Measurements from ENCODE around the gene RNASEL. TPM values are rescaled to one million over a fixed set of nuclear protein-coding genes. Genes with fewer than 3 reads are reported as not detected.

The RNASEL gene
- polyA plus RNA-seq, 3 donors from 2014 or later, result 2.0 to 5.7 (median 2.8) TPM

- Mint-ChIP-seq H3K4me3 (peak overlapping the region in 4 of 5 donors; percentile 37 to 83 (median 72)), H3K36me3 (no peaks in the 10 kb centered on the region), H3K27me3 (ENCODE audit: low read depth in 3 of 3) (peaks cover 9 to 20% (median 19%) of the 10 kb centered on the region in 3 donors), H3K4me1 (peaks cover 14 to 19% of the 10 kb centered on the region in 2 donors), H3K27ac (peak overlapping the region in 4 of 6 donors; percentile 38 to 82 (median 60)), H3K9me3 (no peaks in the 10 kb centered on the region)
- DNase-seq, result no peak
These were observed 14.0 kb upstream of the RNASEL start for GRCh38 chr1:182602935-182603645.

GRCh38 chr1:182601913-182602312 is 12.9 kb upstream of the RNASEL start:
- H3K9me3 Mint-ChIP-seq, result no peaks in the 10 kb centered on the region
- no peaks in the 10 kb centered on the region for H3K36me3 Mint-ChIP-seq
- peaks cover 14 to 19% of the 10 kb centered on the region in 2 donors for H3K4me1 Mint-ChIP-seq
- peaks cover 9 to 18% (median 14%) of the 10 kb centered on the region in 3 donors for H3K27me3 Mint-ChIP-seq (ENCODE audit: low read depth in 3 of 3)
- no peak overlapping the region for H3K27ac Mint-ChIP-seq
- DNase-seq, result no peak
- H3K4me3 Mint-ChIP-seq, result no peak overlapping the region

- Mint-ChIP-seq H3K4me3 (no peak overlapping the region), H3K36me3 (no peaks in the 10 kb centered on the region), H3K27me3 (ENCODE audit: low read depth in 3 of 3) (peaks cover 8 to 14% (median 11%) of the 10 kb centered on the region in 3 donors), H3K27ac (no peak overlapping the region), H3K9me3 (no peaks in the 10 kb centered on the region), H3K4me1 (peaks cover 14 to 19% of the 10 kb centered on the region in 2 donors)
- DNase-seq, result peak; percentile 71 to 77 (median 73)
These were observed 12.3 kb upstream of the RNASEL start for GRCh38 chr1:182601416-182601786.

GRCh38 chr1:182600745-182601415 is 11.8 kb upstream of the RNASEL start:
- peaks cover 6 to 11% (median 9%) of the 10 kb centered on the region in 3 donors for H3K27me3 Mint-ChIP-seq (ENCODE audit: low read depth in 3 of 3)
- no peaks in the 10 kb centered on the region for H3K36me3 Mint-ChIP-seq
- H3K4me3 Mint-ChIP-seq, result no peak overlapping the region
- peaks cover 14 to 19% of the 10 kb centered on the region in 2 donors for H3K4me1 Mint-ChIP-seq
- H3K27ac Mint-ChIP-seq, result no peak overlapping the region
- DNase-seq, result no peak
- no peaks in the 10 kb centered on the region for H3K9me3 Mint-ChIP-seq

DNA sequence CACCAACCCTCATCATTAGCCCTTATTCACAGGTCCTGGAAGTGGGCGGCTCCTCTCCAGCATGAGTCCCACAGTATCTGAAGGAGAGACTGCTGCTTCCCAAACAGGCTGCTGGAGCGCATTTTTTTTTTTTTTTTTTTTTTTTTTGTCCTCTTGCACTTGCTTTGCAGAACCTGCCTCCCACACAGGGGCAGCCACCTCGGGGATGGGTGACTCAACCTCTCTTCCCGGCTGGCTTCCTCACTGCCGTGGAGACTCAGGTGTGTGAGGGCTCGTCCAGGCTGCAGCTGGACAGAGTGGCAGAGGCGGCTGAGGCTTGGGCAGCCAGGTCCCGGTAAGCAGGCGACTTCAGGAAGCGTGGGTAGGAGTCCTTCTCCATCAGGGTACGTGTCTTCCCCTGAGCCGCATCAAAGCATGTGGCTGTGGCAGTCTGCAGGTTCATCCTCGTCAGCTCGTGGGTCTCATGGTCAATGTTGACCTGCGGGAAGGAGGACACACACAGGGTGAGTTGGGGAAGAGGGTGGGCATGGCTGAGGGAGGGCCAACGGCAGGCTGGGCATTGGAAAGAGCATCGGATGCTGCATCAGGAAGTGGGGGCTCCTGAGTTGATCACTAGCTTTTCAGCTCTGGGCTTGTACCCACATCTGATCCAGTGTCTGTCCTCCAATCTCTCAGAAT is 11.1 kb upstream of the RNASEL start:
- Mint-ChIP-seq H3K9me3 (no peaks in the 10 kb centered on the region), H3K27ac (no peak overlapping the region), H3K27me3 (ENCODE audit: low read depth in 3 of 3) (peaks cover 6 to 11% (median 9%) of the 10 kb centered on the region in 3 donors), H3K4me1 (peaks cover 14 to 19% of the 10 kb centered on the region in 2 donors), H3K4me3 (no peak overlapping the region), H3K36me3 (no peaks in the 10 kb centered on the region)
- no peak for DNase-seq

DNA sequence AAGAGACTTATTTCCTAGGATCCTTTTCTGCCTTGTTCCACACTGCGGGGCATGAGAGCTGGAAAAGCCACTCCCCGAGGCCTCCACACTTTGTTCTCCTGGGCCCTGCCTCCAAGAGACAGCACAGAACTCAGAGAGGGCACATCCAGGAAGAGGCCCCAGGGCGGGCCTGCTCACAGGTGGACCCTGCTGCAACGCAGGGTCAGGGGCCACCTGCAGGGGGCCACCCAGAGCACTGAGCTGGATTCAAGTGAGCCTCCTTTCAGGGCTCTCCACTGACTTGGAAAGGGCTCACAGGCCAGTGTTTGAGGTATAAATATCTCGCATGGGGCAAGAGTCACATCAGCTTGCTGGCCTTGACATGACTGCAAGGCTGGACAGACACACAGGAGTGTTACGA is 10.3 kb upstream of the RNASEL start:
- H3K4me1 Mint-ChIP-seq, result peaks cover 9 to 14% of the 10 kb centered on the region in 2 donors

DNA sequence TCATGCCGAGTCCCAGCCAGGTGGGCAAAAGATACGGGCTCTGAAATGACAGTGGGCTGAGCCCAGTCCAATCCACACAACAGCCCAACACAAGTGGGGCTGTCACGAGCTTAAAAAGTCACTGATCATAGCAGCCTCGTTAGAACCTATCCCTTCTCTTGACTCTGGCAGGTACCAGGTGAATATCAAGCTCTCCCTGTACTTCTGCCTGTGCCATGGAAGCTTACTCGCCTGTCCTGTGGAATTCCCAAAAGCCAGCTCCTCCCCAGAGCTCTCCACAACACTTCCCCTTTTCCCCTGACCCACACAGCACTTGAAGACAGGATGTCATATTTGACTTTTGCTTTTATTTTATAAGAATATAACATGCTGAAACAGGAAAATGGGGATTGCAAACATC is 9.2 kb upstream of the RNASEL start:
- H3K27me3 Mint-ChIP-seq (ENCODE audit: low read depth in 3 of 3), result peaks cover 2 to 8% (median 5%) of the 10 kb centered on the region in 3 donors
- no peak overlapping the region for H3K4me3 Mint-ChIP-seq
- DNase-seq, result no peak
- no peaks in the 10 kb centered on the region for H3K36me3 Mint-ChIP-seq
- H3K4me1 Mint-ChIP-seq, result peaks cover 0 to 3% of the 10 kb centered on the region in 2 donors
- peak overlapping the region in 1 of 6 donors; percentile 43 for H3K27ac Mint-ChIP-seq
- no peaks in the 10 kb centered on the region for H3K9me3 Mint-ChIP-seq

More for the DNA sequence above, 10.3 kb upstream of the RNASEL start:
- no peaks in the 10 kb centered on the region for H3K9me3 Mint-ChIP-seq
- no peaks in the 10 kb centered on the region for H3K36me3 Mint-ChIP-seq
- DNase-seq, result no peak
- H3K27me3 Mint-ChIP-seq (ENCODE audit: low read depth in 3 of 3), result peaks cover 4 to 11% (median 5%) of the 10 kb centered on the region in 3 donors
- H3K4me3 Mint-ChIP-seq, result no peak overlapping the region
- no peak overlapping the region for H3K27ac Mint-ChIP-seq

DNA sequence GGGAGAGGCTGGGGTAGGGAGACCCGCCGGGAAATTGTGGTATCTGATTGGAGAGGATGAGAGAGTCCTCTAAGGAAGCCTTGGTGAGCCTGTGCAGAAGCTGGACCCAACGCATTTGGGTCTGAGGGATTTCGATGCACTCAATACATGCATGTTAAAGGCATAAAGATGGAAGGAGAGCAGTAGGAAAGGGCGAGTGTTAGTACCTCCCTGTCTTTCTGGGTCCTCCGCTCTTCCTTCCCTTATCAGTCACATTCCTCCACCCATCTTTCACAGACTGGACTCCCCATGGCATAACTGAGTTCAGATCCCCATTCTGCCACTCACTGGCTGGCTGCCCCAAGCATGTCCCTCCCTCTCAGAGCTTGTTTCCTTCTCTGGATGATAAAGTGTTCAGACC is 7.9 kb upstream of the RNASEL start:
- H3K27ac Mint-ChIP-seq, result no peak overlapping the region
- H3K4me1 Mint-ChIP-seq, result no peaks in the 10 kb centered on the region
- H3K36me3 Mint-ChIP-seq, result no peaks in the 10 kb centered on the region
- peaks cover 3 to 5% (median 5%) of the 10 kb centered on the region in 3 donors for H3K27me3 Mint-ChIP-seq (ENCODE audit: low read depth in 3 of 3)
- H3K9me3 Mint-ChIP-seq, result no peaks in the 10 kb centered on the region
- H3K4me3 Mint-ChIP-seq, result no peak overlapping the region
- DNase-seq, result no peak

GRCh38 chr1:182595641-182596240 is 6.7 kb upstream of the RNASEL start:
- no peaks in the 10 kb centered on the region for H3K36me3 Mint-ChIP-seq

DNA sequence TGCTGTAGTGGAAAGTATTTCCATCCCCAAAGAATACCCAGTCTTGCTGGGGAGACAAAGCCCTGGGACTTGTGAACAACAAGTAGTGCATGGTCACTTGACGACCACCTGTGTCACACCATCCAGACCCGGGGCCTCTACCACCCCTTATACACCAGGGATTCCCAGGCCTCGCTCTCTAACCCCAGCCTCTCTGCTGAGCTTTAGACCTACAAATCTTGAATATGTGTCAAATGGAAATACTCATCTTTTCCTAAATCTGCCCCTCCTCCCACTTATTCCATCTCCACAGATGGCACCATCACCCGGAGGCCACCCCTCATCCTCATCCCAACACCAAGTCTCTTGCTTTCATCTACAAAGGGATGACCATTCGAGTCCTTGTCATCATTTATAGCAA is 875 bp upstream of the RNASEL start:
- Mint-ChIP-seq H3K9me3 (no peaks in the 10 kb centered on the region), H3K36me3 (peaks cover 12 to 20% (median 15%) of the 10 kb centered on the region in 3 donors), H3K4me3 (peak overlapping the region; percentile 96 to 100 (median 98)), H3K27ac (peak overlapping the region; percentile 98 to 100 (median 100)), H3K27me3 (ENCODE audit: low read depth in 3 of 3) (peaks cover 5 to 7% (median 7%) of the 10 kb centered on the region in 3 donors), H3K4me1 (peaks cover 38 to 46% of the 10 kb centered on the region in 2 donors)
- no peak for DNase-seq

More at GRCh38 chr1:182595641-182596240, 6.7 kb upstream of the RNASEL start:
- Mint-ChIP-seq H3K27me3 (ENCODE audit: low read depth in 3 of 3) (peaks cover 4 to 5% (median 5%) of the 10 kb centered on the region in 3 donors), H3K27ac (no peak overlapping the region), H3K9me3 (no peaks in the 10 kb centered on the region), H3K4me3 (no peak overlapping the region), H3K4me1 (no peaks in the 10 kb centered on the region)
- peak; percentile 46 to 52 (median 50) for DNase-seq

GRCh38 chr1:182589520-182589919 is 464 bp upstream of the RNASEL start:
- peaks cover 16 to 24% (median 19%) of the 10 kb centered on the region in 3 donors for H3K36me3 Mint-ChIP-seq
- H3K4me1 Mint-ChIP-seq, result peaks cover 43 to 50% of the 10 kb centered on the region in 2 donors
- peaks cover 4 to 7% (median 5%) of the 10 kb centered on the region in 3 donors for H3K27me3 Mint-ChIP-seq (ENCODE audit: low read depth in 3 of 3)
- peak overlapping the region; percentile 96 to 100 (median 98) for H3K4me3 Mint-ChIP-seq
- no peaks in the 10 kb centered on the region for H3K9me3 Mint-ChIP-seq
- DNase-seq, result no peak
- H3K27ac Mint-ChIP-seq, result peak overlapping the region; percentile 98 to 100 (median 100)

- H3K27me3 Mint-ChIP-seq (ENCODE audit: low read depth in 3 of 3), result peaks cover 0 to 7% (median 2%) of the 10 kb centered on the region in 3 donors
- peak overlapping the region; percentile 96 to 100 (median 98) for H3K4me3 Mint-ChIP-seq
- H3K36me3 Mint-ChIP-seq, result peaks cover 29 to 36% (median 31%) of the 10 kb centered on the region in 3 donors
- no peaks in the 10 kb centered on the region for H3K9me3 Mint-ChIP-seq
- peaks cover 58 to 66% of the 10 kb centered on the region in 2 donors for H3K4me1 Mint-ChIP-seq
- no peak for DNase-seq
- H3K27ac Mint-ChIP-seq, result peak overlapping the region; percentile 98 to 100 (median 100)
These were observed 1.2 kb downstream of the RNASEL start for GRCh38 chr1:182587666-182588499.

GRCh38 chr1:182587093-182587492 is 2.0 kb downstream of the RNASEL start:
- peaks cover 0 to 7% (median 2%) of the 10 kb centered on the region in 3 donors for H3K27me3 Mint-ChIP-seq (ENCODE audit: low read depth in 3 of 3)
- H3K9me3 Mint-ChIP-seq, result no peaks in the 10 kb centered on the region
- H3K4me1 Mint-ChIP-seq, result peaks cover 62 to 74% of the 10 kb centered on the region in 2 donors
- no peak overlapping the region for H3K27ac Mint-ChIP-seq
- H3K36me3 Mint-ChIP-seq, result peaks cover 36 to 42% (median 36%) of the 10 kb centered on the region in 3 donors
- no peak overlapping the region for H3K4me3 Mint-ChIP-seq
- DNase-seq, result no peak

Measured in immature natural killer cell (primary cell).